DMS153 (cell line): ENCODE data around the gene SMG7.
"Not testable (repeated sequence)": the region's sequence is repeated elsewhere in the genome, so short reads cannot be mapped to it uniquely, and the experiment has no call there.

Experiments used
- DNase-seq: peaks from one replicate; lab custom pipeline; 2025; lab: John Stamatoyannopoulos, UW

Gene SMG7, protein sequence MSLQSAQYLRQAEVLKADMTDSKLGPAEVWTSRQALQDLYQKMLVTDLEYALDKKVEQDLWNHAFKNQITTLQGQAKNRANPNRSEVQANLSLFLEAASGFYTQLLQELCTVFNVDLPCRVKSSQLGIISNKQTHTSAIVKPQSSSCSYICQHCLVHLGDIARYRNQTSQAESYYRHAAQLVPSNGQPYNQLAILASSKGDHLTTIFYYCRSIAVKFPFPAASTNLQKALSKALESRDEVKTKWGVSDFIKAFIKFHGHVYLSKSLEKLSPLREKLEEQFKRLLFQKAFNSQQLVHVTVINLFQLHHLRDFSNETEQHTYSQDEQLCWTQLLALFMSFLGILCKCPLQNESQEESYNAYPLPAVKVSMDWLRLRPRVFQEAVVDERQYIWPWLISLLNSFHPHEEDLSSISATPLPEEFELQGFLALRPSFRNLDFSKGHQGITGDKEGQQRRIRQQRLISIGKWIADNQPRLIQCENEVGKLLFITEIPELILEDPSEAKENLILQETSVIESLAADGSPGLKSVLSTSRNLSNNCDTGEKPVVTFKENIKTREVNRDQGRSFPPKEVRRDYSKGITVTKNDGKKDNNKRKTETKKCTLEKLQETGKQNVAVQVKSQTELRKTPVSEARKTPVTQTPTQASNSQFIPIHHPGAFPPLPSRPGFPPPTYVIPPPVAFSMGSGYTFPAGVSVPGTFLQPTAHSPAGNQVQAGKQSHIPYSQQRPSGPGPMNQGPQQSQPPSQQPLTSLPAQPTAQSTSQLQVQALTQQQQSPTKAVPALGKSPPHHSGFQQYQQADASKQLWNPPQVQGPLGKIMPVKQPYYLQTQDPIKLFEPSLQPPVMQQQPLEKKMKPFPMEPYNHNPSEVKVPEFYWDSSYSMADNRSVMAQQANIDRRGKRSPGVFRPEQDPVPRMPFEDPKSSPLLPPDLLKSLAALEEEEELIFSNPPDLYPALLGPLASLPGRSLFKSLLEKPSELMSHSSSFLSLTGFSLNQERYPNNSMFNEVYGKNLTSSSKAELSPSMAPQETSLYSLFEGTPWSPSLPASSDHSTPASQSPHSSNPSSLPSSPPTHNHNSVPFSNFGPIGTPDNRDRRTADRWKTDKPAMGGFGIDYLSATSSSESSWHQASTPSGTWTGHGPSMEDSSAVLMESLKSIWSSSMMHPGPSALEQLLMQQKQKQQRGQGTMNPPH

DNA sequence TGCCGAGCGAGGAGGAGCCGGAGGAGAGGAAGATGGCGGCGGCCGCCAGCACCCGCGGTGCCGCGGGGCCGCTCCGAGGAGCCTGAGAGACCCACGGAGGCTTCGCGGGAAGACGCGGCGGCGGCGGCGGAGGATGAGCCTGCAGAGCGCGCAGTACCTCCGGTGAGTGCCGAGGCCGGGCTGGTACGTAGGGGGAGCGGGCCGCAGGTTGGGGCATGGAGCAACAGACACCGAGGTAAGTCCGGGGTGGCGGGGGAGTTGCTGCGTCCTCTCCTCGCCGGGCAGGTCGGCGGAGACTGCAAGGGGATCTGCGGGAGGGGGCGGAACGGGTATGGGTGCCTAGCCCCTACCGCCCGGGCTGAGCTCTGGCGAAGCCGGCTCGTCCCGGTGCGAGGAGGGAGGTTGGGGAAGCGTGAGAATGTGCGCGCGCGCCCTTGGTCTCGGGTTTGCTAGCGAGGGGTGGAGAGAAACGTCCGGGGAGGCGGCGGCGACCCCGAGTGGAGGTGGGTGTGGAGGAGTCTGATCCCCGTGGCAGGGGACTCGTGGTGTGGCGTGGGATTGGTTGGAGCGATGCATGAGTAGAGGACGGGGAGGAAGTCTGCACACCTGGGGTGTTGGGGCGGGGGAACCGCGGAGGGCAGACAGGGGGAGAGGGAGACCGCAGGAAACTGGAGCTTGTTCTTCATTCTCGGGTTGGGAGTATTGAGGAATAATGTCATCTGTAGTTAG is at the start of gene SMG7:
TSS of gene SMG7 (plus strand) at position 12 of the 729 bp plus-strand sequence. CDS start at position 134, 122 bp downstream.
- DNase-seq, result no peak

DNA sequence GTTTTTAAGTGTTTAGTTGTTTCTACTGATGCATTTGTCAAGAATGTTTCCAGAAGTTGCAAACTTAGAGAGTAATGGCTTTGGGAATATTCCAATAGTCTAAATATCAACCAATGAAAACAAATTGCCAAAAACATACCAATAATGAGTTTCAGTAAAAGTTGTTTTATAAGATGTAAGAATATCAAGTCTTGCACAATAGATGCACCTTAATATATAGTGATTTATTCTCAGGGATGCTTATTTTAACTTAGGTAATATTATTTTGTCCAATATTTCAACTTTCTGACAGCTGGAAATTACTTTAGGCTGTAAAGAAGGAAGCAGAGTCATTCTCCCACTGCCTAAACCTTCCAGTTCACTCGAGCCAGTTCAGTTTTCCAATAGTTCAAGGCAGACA is 48.8 kb upstream of the SMG7 start:
- no peak for DNase-seq

DNA sequence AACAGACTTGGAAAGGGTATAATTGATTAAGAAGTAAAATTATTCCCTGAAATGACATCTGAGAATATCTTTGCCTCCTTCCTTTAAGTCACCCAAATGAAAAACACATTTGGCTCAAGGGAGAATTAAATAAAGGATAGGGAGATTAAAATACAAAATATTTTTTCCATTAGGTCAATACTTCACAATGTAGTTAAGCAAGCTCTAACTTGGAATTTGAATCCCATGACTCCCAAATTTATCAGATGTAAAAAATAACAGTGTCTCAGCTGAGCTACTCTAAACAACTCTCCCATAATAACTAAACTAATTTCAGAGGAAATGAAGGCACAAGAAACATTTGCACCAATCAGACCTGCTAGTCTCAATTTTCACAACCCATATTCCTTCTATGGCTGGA is 47.6 kb upstream of the SMG7 start:
- DNase-seq, result no peak

DNA sequence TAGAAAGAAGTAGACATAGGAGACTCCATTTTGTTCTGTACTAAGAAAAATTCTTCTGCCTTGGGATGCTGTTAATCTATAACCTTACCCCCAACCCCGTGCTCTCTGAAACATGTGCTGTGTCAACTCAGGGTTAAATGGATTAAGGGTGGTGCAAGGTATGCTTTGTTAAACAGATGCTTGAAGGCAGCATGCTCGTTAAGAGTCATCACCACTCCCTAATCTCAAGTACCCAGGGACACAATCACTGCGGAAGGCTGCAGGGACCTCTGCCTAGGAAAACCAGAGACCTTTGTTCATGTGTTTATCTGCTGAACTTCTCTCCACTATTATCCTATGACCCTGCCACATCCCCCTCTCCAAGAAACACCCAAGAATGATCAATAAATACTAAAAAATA is 44.7 kb upstream of the SMG7 start:
- not testable (repeated sequence) for DNase-seq

DNA sequence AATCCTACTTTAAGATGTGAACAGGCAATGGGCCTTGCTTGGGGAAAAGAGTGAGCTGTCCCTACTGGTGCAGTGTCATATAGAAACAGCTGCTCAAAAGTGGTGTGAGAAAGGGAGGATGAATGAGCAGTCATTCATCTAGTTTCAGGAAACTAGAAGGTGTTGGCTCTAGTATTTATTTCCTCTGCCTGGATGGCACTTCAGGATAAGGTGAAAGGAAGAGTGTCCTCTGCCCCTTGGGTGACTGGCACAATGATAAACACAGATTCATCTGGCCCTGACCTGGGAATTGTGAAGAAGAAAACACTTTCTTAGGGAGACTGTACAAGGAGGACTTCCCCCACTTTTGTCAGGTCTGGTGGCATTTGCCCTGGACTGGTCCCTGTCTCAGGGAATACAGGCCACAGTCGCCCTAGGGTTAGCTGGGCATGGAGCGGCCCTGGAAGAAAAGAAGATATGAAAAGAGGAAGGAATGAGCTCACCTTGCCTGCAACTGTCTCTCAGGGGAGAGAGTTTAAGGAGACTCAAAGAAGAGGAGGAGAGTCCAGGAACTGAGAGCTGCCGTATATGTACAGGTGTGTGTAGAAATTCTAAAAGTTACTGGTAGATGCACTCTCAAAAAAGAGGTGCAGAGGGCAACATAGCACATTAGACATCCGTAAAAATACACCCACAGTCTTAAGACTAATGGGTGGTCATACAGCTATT is 40.3 kb upstream of the SMG7 start:
- DNase-seq, result no peak

DNA sequence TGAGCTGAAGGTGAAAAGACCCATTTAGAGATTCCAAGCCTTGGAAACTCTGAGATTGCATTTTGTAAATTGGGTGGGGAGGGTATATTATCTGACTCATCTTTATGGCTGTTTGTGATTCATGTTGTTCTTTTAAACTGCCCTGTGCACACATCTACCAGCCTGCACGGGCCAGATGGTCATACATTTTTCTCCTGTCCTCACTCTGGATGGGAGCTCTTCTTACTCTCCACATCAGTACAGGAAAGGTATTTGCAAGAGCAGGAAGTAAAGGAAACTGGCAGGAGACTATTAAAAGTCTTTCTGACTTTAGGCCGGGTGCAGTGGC is 39.8 kb upstream of the SMG7 start:
- DNase-seq, result no peak

DNA sequence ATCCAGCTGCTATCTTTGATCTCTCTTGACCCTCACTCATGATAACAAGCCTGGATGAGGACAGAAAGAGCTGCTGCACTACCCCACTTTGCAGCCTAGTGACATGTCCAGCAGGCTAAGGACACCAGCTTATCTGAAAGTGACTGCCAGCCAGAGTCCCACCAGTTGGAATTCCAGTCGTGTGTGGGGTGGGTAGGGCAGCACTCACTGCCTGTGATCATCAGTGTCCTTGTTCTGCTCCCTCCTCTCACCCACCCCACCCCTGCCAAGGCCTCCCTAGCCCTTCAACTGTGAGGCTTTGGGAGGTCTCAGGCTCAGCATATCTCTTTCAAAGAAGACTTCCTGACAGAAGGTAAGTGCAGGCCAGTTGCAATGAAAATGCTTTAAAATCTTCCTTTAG is 38.6 kb upstream of the SMG7 start:
- no peak for DNase-seq

DNA sequence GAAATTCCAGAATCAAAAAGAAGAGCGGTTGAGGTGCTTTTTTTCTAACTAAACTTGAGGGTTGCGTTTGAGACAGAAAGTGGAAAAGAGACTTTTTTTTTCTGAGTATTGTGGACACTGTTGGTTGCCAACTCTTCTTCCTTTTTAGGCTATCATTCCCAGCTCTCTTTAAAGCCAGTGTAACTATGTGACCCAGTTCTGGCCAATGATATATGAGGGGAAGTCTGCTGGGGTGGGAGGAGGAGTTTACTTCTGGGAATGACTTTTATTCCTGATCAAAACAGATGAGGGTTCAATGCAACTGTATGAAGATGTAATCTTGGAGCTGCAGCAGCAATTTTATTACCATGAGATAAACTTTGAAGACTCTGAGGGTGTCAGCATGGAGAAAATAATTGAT is 36.8 kb upstream of the SMG7 start:
- DNase-seq, result no peak

DNA sequence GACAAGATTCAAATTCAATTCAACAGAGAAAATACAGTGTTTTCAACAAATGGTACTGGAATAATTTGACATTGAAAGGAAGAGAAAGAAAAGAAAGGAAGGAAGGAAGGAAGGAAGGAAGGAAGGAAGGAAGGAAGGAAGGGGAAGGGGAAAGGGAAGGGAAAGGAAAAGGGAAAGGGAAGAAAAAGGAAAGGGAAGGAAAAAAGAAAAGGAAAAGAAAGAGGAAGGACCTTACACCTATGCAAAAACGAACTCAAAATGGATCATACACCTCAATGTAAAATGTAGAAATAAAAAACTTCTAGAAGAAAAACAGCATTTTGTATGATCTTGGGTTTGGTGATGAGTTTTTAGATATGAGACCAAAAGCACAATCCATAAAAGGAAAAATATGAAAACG is 34.2 kb upstream of the SMG7 start:
- DNase-seq, result no peak

DNA sequence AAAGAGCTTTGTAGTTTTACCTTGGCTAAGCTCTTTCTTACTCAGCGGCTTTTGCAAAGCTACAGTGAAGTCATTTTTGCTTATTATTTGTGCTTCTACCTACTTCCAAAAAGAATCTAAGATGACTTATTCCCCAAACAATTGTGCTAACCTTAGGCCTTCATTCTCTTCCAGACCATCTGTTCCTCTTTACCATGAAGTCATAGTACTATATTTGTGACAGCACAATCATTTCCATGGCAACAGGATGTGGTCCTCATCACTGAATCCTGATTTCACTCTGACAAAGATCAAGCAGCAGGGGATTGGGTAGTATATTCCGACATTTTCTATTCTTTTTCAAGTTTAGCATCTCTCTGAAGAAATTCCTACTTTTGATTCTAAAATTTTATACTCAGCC is 29.3 kb upstream of the SMG7 start:
- DNase-seq, result no peak

DNA sequence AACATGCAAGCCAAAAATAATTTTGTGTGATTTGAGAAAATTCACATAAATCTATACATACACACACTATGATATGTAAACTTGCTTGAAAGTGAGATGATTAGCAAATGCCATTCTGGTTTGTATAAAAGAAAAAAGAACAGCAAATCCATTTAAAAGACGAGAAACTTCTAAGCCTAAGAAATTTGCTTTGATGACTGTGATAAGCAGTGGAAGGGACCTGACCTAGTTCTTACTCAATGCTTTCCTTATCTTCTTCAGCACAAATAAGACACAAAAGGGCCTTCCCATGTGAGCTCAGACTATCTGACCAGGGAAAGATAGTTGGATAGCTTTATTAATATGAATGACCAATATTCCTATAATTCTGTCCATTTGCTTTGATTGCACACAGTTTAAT is 28.8 kb upstream of the SMG7 start:
- DNase-seq, result no peak

DNA sequence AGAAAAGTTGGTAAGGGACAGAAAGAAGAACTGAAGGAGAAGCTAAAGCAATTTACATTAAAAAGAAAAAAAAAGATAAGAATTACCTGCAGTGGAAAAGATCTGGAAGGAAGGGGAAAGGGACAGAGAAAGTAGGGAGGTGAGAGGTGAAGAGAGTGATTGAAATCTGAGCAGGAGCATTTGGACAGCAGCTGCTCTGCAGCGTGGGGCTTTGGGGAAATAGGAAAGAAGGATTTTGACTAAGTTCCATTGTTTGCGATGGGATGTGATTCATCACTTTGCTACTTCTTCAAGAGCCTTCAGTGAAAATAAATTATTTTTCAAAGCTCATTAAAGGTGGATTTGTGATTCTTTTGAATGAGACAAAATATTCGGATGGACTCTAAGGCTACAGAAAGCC is 28.1 kb upstream of the SMG7 start:
- DNase-seq, result no peak

DNA sequence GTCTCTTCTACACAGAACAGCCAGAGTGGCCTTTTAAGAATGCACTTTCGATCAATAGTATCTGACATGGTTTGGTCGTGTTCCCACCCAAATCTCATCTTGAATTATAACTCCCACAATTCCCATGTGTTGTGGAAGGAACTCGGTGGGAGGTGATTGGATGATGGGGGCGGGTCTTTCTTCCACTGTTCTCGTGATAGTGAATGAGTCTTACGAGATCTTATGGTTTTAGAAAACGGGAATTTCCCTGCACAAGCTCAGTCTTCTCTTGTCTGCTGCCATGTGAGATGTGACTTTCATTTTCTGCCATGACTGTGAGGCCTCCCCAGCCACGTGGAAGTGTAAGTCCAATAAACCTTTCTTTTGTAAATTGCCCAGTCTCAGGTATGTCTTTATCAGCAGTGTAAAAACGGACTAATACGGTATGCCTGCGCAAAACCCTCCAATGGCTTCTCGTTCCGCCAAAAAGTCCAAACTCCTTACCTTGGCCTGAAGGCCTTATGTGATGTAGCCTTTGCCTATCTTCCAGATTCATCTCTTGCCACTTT is 23.0 kb upstream of the SMG7 start:
- DNase-seq, result no peak

DNA sequence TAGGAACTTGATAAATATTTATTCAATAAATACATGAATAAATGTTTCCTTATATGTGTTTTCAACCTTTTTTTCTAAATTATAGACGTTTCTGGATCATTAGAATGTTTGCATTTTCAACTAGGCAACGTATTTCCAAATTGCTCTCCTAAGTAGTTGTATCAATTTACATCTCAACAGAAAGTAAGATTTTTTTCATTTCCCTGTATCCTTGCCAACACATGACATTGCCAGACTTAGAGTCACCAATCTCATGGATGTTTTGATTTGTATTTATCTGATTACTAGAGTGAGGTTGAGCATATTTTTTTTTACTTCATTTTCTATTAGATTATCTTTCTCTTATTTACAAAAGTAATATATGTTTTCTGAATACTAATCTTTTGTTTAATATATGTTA is 22.2 kb upstream of the SMG7 start:
- DNase-seq, result no peak

DNA sequence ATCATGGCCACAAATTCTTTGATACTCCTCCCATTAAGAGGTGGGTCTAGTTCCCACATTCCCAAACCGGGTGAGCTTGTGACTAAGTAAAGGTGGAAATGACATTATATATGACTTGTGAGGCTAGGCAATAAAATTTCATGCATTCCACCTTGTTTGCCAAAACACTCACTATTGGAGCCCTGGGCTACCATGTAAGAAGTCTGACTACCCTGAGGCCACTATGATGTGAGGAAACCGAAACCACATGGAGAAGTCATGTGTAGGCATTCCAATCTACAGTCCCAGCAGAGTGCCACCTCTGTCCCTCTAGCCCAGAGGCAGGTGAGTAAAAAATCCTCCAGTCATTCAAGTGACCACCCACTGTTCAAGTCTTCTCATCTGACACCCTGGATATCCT is 17.9 kb upstream of the SMG7 start:
- DNase-seq, result no peak

DNA sequence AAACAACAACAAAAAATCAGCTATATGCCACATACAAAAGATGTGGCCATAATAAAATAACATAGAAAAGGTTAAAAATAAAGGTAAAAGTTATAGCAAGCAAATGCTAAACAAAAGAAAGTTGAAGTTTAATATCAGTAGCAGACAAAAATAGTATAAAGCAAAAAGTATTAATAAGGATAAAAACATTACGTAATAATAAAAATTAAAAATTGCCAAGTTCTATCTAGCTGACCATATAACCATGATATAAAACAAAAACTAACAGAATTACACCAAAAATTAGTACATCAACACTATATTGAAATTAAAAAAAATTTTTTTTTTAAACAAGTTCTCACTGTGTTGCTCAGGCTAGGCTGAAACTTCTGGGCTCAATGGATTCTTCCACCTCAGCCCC is 15.5 kb upstream of the SMG7 start:
- DNase-seq, result no peak

DNA sequence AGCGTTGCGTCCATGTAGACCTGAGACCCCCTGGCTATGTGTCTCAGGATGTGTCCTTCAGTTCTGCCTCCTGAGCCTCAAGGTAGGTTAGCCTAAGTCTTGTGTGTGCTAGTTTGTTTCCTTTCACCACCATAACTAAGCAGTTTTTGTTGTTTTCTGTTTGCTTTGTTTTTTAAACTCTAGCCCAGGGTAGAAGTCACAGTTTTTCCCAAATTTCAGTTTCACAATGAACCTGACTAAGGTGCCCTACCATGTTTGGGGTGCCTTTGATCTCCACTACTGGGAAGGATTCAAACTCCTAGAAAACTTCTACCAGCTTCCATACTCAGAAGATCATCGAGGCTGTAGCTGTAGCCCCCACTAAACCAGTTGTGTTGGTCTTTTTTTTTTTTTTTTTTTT is 14.8 kb upstream of the SMG7 start:
- DNase-seq, result no peak

DNA sequence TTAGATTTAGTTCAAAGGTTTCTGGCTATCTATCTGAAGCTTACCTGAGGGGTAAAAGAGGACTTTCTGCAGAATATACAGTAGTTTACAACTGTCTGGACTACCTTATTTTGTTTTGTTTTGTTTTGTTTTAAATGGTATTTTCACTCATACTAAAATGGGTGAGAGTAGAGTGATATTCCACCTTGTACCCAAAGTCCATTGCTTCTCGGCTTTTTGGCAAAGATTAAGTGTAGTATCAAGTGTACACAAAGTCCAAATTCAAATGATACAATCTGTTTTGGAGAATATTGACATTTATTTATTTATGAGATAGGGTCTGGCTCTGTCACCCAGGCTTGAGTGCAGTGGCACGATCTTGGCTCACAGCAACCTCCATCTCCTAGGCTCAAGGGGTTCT is 11.7 kb upstream of the SMG7 start:
- no peak for DNase-seq

DNA sequence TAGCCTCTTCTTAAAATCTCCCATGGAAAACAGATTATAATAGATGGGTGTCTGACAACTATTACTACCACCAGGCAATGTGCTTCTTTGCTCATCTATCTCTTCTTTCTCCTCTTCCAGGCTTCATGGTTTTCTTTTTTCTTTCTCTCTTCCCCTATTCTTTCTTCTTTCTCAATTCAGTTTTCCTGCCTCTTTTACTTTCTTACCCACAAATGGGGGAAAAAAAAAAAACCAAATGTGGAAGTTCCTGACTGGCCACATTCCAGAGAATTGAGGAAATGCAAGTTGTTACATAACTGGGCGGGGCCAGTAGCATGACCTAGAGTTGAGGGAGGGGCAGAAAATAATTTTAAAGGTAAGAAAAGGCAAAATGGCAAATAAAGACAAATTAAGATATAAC is 10.9 kb upstream of the SMG7 start:
- no peak for DNase-seq

DNA sequence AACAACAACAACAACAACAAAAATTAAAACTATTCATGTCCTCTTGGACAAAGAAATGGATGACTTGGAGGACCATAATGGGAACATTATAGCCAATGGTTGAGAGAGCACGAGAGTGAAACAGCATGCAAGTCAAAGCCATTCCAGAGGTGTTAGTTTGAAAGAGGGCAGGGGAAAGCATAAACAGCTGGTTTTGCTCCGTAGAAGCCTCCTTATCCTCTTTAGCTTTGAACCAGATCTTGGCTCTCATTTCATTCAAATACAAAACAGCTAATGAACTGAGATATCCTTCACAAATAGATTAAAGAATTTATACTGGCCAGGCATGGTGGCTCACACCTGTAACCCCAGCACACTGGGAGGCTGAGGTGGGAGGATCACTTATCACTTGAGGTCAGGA is 8.7 kb upstream of the SMG7 start:
- no peak for DNase-seq

DNA sequence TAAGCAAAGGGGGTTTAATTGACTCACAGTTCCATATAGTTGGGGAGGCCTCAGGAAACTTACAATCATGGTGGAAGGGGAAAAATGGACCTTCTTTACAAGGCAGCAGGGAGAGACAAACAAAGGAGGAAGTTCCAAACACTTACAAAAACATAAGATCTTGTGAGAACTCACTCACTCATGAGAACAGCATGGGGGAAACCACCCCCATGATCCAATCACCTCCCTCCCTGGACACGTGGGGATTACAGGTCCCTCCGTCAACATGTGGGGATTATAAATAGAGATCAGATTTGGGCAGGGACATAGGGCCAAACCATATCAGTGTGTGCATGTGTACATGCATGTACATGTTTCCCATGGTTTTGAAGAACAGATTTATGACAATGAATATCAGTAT is 5.5 kb upstream of the SMG7 start:
- DNase-seq, result no peak
